T-helper 17 cell (primary cell): ENCODE data around the gene TRPV4. TPM values are rescaled to one million over a fixed set of nuclear protein-coding genes. Genes with fewer than 3 reads are reported as not detected.

ENCODE experiments used
- ATAC-seq: fragments of 150-1000 bp; cut with Tn5 transposase; 2 replicates; pipeline ENCODE4 v1.10.0; 2021; ENCODE audit warnings: mild to moderate bottlenecking, moderate library complexity
- DNase-seq, 3 donors: peaks; one replicate each; pipeline versions ENCODE4 v3.0.0 to v3.0.0-alpha.2; 2020 to 2021
- H3K9me3 ChIP-seq: one replicate; pipeline ENCODE4 v1.7.0; 2013; ENCODE audit warnings: low read length, mild to moderate bottlenecking; ENCODE audit not compliant: control insufficient read depth, poor library complexity, severe bottlenecking
- H3K27ac Mint-ChIP-seq: one replicate; pipeline ENCODE4 v1.8.0; 2022; ENCODE audit warnings: mild to moderate bottlenecking, moderate library complexity, mixed read lengths
- H3K27me3 Mint-ChIP-seq: one replicate; pipeline ENCODE4 v1.8.0; 2022; ENCODE audit warnings: mixed read lengths
- H3K36me3 Mint-ChIP-seq: one replicate; pipeline ENCODE4 v1.8.0; 2022; ENCODE audit warnings: low read depth, mixed read lengths
- H3K4me1 Mint-ChIP-seq: one replicate; pipeline ENCODE4 v1.8.0; 2022; ENCODE audit warnings: mild to moderate bottlenecking, mixed read lengths
- H3K4me3 Mint-ChIP-seq: one replicate; pipeline ENCODE4 v1.8.0; 2022; ENCODE audit warnings: mild to moderate bottlenecking, moderate library complexity, mixed read lengths
- total RNA-seq, 4 donors: library from RNA in 2 of 4; stranded (reverse) in 2 of 4; gene quantifications; one replicate each; pipeline ENCODE4 v1.2.3 and lab custom pipeline; 2022 to 2026

TRPV4 gene
- total RNA-seq, 2 donors from 2014 or later: not detected

GRCh38 chr12:109829667-109830066 is 3.5 kb downstream of the TRPV4 start:
- H3K27ac Mint-ChIP-seq: no peak overlapping the region
- no peak for DNase-seq
- H3K36me3 Mint-ChIP-seq: peaks cover 4% of the 10 kb centered on the region
- peaks cover 55% of the 10 kb centered on the region for H3K27me3 Mint-ChIP-seq
- no peaks in the 10 kb centered on the region for H3K9me3 ChIP-seq
- ATAC-seq: no peak
- peaks cover 7% of the 10 kb centered on the region for H3K4me1 Mint-ChIP-seq
- H3K4me3 Mint-ChIP-seq: no peak overlapping the region

DNA sequence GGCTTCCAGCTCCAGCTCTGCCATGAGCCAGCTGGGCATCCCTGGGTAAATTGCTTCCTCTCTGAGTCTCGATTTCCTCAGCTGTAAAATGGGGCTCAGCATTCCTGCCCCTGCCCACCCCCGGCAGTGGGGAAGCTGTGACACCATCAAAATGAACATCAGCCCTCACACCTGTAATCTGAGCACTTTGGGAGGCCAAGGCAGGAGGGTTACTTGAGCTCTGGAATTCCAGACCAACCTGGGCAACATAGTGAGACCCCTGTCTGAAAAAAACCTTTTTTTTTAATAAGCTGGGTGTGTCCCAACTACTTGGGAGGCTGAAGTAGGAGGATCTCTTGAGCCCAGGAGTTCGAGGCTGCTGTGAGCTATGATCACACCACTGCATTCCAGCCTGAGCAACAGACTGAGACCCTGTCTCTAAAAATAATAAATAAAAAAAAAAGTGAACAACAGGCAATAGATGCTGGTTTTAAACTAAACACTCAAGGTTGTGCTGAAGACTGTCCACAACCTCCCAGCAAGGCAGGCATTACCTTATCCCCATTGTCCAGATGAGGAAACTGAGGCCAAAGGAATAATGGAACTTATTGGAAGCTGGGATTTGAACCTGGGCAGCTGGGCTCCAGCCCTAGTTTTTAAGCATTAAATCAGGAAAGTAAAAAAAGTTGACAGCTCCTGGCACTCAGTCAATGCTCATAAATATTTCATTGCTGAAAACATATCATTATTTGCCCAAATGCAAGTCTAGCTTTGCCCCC is 4.3 kb downstream of the TRPV4 start:
- no peaks in the 10 kb centered on the region for H3K9me3 ChIP-seq
- peaks cover 48% of the 10 kb centered on the region for H3K27me3 Mint-ChIP-seq
- H3K4me3 Mint-ChIP-seq: no peak overlapping the region
- DNase-seq: no peak
- H3K27ac Mint-ChIP-seq: no peak overlapping the region
- peaks cover 7% of the 10 kb centered on the region for H3K4me1 Mint-ChIP-seq
- peaks cover 4% of the 10 kb centered on the region for H3K36me3 Mint-ChIP-seq
- ATAC-seq: no peak

GRCh38 chr12:109827566-109828550 is 5.3 kb downstream of the TRPV4 start:
- no peaks in the 10 kb centered on the region for H3K36me3 Mint-ChIP-seq
- peaks cover 7% of the 10 kb centered on the region for H3K4me1 Mint-ChIP-seq
- ATAC-seq (peak; percentile 50), DNase-seq (no peak)
- peaks cover 42% of the 10 kb centered on the region for H3K27me3 Mint-ChIP-seq
- no peaks in the 10 kb centered on the region for H3K9me3 ChIP-seq
- no peak overlapping the region for H3K4me3 Mint-ChIP-seq
- H3K27ac Mint-ChIP-seq: no peak overlapping the region

- H3K4me3 Mint-ChIP-seq: no peak overlapping the region
- peaks cover 38% of the 10 kb centered on the region for H3K27me3 Mint-ChIP-seq
- no peaks in the 10 kb centered on the region for H3K36me3 Mint-ChIP-seq
- ATAC-seq: no peak
- H3K4me1 Mint-ChIP-seq: peaks cover 7% of the 10 kb centered on the region
- DNase-seq: no peak
- no peak overlapping the region for H3K27ac Mint-ChIP-seq
- no peaks in the 10 kb centered on the region for H3K9me3 ChIP-seq
Measured at GRCh38 chr12:109827080-109827479, 6.1 kb downstream of the TRPV4 start.

DNA sequence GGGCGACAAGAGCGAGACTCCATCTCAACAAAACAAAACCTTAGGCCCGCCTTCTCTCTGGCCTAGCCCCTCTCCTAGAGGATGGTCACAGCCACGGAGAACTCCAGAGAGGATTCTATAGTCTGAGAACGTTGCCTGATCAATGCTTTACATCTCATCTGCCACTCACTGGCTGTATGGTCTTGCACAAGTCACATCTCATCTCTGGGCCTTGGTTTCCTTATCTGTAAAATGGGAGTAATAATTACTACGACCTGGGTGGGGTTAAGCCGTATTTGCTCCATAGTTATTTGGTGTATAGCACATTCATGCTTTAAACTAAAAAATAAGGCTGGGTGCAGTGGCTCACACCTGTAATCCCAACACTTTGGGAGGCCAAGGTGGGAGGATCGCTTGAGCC is 8.5 kb downstream of the TRPV4 start:
- ATAC-seq (no peak), DNase-seq (no peak)
- H3K4me3 Mint-ChIP-seq: no peak overlapping the region
- peaks cover 7% of the 10 kb centered on the region for H3K4me1 Mint-ChIP-seq
- peaks cover 2% of the 10 kb centered on the region for H3K36me3 Mint-ChIP-seq
- H3K27me3 Mint-ChIP-seq: peaks cover 33% of the 10 kb centered on the region
- no peaks in the 10 kb centered on the region for H3K9me3 ChIP-seq
- no peak overlapping the region for H3K27ac Mint-ChIP-seq

DNA sequence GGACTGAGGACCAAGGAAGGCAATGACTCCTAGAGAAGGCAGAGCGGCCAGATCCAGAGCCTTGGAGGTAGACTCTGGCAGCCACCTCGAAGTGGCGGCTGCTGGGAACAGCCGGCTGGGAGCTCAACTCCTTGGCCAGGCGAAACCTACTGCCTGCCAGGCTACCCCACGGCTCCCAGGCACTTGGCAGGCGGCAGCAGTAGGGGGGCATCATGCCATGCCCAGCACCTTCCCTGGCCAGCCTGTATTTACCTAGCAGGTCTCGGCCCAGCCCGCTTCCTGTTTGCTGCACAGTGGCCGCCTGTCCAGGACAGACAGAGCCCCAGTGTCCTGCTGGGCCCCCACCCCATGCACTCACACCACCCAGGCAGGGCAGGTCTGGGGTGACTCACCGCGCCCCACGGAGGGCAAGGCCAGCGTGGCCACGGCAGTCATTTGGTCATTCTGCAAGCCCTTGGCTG is 10.2 kb downstream of the TRPV4 start:
- no peak for ATAC-seq
- DNase-seq: no peak
- H3K9me3 ChIP-seq: no peaks in the 10 kb centered on the region
- Mint-ChIP-seq H3K4me1 (peaks cover 7% of the 10 kb centered on the region), H3K36me3 (peaks cover 2% of the 10 kb centered on the region), H3K27me3 (peaks cover 43% of the 10 kb centered on the region), H3K27ac (no peak overlapping the region), H3K4me3 (no peak overlapping the region)

GRCh38 chr12:109822416-109822815 is 10.8 kb downstream of the TRPV4 start:
- H3K36me3 Mint-ChIP-seq: peaks cover 2% of the 10 kb centered on the region
- H3K4me1 Mint-ChIP-seq: peaks cover 3% of the 10 kb centered on the region
- no peak for DNase-seq
- no peak for ATAC-seq
- H3K4me3 Mint-ChIP-seq: no peak overlapping the region
- no peaks in the 10 kb centered on the region for H3K9me3 ChIP-seq
- H3K27ac Mint-ChIP-seq: no peak overlapping the region
- H3K27me3 Mint-ChIP-seq: peaks cover 37% of the 10 kb centered on the region

DNA sequence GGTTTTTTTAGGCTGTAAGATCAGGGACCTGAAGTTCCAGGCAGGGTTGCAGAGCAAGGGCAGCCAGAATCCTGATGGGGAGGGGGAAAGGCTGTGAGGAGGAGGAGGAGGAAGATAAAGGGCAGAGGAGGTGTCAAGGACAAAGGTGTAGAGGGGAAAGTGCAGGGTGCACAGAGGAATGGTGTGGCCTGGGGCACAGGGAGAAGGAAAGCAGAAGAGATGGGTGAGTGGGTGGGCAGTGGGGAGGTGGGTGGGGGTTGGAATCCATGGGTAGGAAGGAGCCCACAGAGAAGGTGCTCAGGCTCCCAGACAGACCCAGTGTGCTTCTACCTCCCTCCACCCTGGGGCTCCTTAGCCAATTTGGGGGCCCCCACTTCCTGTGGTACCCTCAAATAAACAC is 11.2 kb downstream of the TRPV4 start:
- peaks cover 34% of the 10 kb centered on the region for H3K27me3 Mint-ChIP-seq
- H3K4me1 Mint-ChIP-seq: peaks cover 3% of the 10 kb centered on the region
- no peaks in the 10 kb centered on the region for H3K9me3 ChIP-seq
- peaks cover 2% of the 10 kb centered on the region for H3K36me3 Mint-ChIP-seq
- ATAC-seq (no peak), DNase-seq (no peak)
- no peak overlapping the region for H3K4me3 Mint-ChIP-seq
- H3K27ac Mint-ChIP-seq: no peak overlapping the region

GRCh38 chr12:109820816-109821381 is 12.3 kb downstream of the TRPV4 start:
- H3K4me1 Mint-ChIP-seq: no peaks in the 10 kb centered on the region
- H3K4me3 Mint-ChIP-seq: no peak overlapping the region
- DNase-seq: no peak
- no peak for ATAC-seq
- H3K36me3 Mint-ChIP-seq: peaks cover 2% of the 10 kb centered on the region
- no peaks in the 10 kb centered on the region for H3K9me3 ChIP-seq
- H3K27ac Mint-ChIP-seq: no peak overlapping the region
- peaks cover 28% of the 10 kb centered on the region for H3K27me3 Mint-ChIP-seq

DNA sequence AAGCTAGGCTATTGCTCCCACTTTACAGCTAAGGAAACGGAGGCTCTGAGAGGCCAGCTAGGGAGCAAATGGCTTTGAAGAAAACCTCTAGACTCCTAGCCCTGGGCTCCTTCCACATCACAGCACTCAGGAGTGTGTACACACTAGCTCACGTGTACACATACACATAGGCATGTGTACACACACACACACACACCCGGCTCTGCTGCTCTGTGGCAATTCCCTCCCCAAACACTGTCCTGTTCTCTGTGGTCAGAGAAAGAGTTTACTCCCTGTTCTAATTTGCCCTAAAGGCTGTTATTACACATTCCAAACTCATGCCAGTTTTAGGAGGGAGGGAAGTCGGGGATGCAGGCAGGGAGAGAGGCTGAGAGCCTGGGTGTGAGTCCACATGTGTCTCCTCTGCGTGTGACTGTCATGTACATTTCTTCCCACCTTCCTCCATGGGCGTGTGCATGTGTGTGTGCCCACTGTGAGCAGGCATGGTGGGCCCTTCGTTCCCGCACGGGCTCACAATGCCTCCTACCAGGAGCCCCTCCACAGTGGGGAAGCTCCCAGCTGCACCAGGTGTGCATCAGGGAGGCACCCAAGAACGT is 14.2 kb downstream of the TRPV4 start:
- H3K27me3 Mint-ChIP-seq: peaks cover 24% of the 10 kb centered on the region
- no peaks in the 10 kb centered on the region for H3K4me1 Mint-ChIP-seq
- H3K9me3 ChIP-seq: no peaks in the 10 kb centered on the region
- no peak for DNase-seq
- ATAC-seq: no peak
- no peak overlapping the region for H3K4me3 Mint-ChIP-seq
- H3K27ac Mint-ChIP-seq: no peak overlapping the region
- peaks cover 2% of the 10 kb centered on the region for H3K36me3 Mint-ChIP-seq

- no peaks in the 10 kb centered on the region for H3K9me3 ChIP-seq
- Mint-ChIP-seq H3K27me3 (peaks cover 24% of the 10 kb centered on the region), H3K27ac (no peak overlapping the region), H3K4me1 (no peaks in the 10 kb centered on the region), H3K4me3 (no peak overlapping the region), H3K36me3 (peaks cover 2% of the 10 kb centered on the region)
- DNase-seq: no peak
- ATAC-seq: no peak
Measured at GRCh38 chr12:109818253-109818652, 14.9 kb downstream of the TRPV4 start.

DNA sequence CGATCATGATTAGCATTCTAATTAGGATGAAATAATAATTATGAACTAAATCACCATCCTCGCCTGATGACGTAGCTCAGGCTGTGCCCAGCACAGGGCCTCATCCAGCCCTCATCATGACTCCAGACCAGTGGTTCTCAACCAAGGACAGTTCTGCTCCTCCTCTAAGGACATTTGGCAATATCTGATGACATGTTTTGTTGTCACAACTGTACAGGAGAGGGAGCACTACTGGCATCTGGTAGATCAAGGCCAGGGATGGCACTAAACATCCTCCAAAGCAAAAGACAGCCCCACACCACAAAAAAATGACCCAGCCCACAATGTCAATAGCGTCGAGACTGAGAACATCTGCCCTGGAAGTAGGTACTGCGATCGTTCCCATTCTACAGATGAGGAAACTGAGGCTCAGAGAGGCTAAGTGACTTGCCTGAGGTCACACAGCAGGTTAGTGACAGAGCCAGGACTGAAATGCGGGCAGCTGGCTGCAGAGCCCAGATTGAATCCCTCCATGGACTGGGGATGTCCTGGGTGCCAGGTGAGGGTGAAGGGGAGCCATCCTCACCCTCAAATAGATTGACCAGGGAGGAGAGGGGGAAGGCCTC is 15.5 kb downstream of the TRPV4 start:
- ATAC-seq (no peak), DNase-seq (no peak)
- Mint-ChIP-seq H3K4me3 (peak overlapping the region; percentile 4), H3K36me3 (peaks cover 2% of the 10 kb centered on the region), H3K27ac (no peak overlapping the region), H3K4me1 (no peaks in the 10 kb centered on the region), H3K27me3 (peaks cover 24% of the 10 kb centered on the region)
- no peaks in the 10 kb centered on the region for H3K9me3 ChIP-seq
